ENCODE measurements around the gene FAM185A. TPM values are rescaled to one million over a fixed set of nuclear protein-coding genes. Genes with fewer than 3 reads are reported as not detected.
"Not testable (repeated sequence)": the region's sequence is repeated elsewhere in the genome, so short reads cannot be mapped to it uniquely, and the experiment has no call there.

Gene FAM185A
- total and polyA plus RNA-seq, 9 of the 15 experiments (the other 6 are each of a cell fraction or from before 2014, with no cell fraction given), result 1.7 to 17.4 (median 10.6) TPM

- TF ChIP-seq REST (IDR thresholded peaks at IDR 0.05; ENCODE audit: borderline replicate concordance) (peak; percentile 64), KDM2B (CRISPR knock-in tag; IDR thresholded peaks at IDR 0.05) (0 out of 2 replicates have a peak, but pooled peaks have one; percentile 35), TBL1XR1 (IDR thresholded peaks at IDR 0.05; ENCODE audit: low read length in 2 of 2) (0 out of 4 replicates have a peak, but pooled peaks of 1 of the 2 experiments have one; percentile 10), E2F6 (IDR thresholded peaks at IDR 0.05; ENCODE audit: borderline replicate concordance in 1 of 2, extremely low read depth in 1 of 2, insufficient read depth in 1 of 2, insufficient read length in 1 of 2, low read depth in 1 of 2, low read length in 1 of 2, poor library complexity in 1 of 2, severe bottlenecking in 1 of 2) (peak; percentile 86 to 97), ZBTB12 (CRISPR knock-in tag; IDR thresholded peaks at IDR 0.05) (0 out of 2 replicates have a peak, but pooled peaks have one; percentile 31), NR2C2 (CRISPR knock-in tag; IDR thresholded peaks at IDR 0.05) (peak; percentile 96), NR2C2 (tag; IDR thresholded peaks at IDR 0.05) (peak; percentile 98), RBFOX2 (IDR thresholded peaks at IDR 0.05; ENCODE audit: low read depth, low read length) (peak; percentile 69), ZFX (CRISPR knock-in tag; IDR thresholded peaks at IDR 0.05) (peak; percentile 57), E2F3 (CRISPR knock-in tag; IDR thresholded peaks at IDR 0.05) (0 out of 2 replicates have a peak, but pooled peaks have one; percentile 36)
- TF ChIP-seq REST (CRISPR knock-in tag; IDR thresholded peaks at IDR 0.05; ENCODE audit: low read depth), result not testable (repeated sequence)
Measured at GRCh38 chr7:102748605-102749444, at the start of gene FAM185A (continued).

All from K562 (cell line).